Activated CD8-positive, alpha-beta T cell treated with anti-CD3 and anti-CD28 coated beads for 36 hours (primary cell): Measurements from ENCODE around the gene PCDH1. TPM values are rescaled to one million over a fixed set of nuclear protein-coding genes. Genes with fewer than 3 reads are reported as not detected.
"Not testable (repeated sequence)": the region's sequence is repeated elsewhere in the genome, so short reads cannot be mapped to it uniquely, and the experiment has no call there.

Experiments used
- ATAC-seq: fragments of 200-7000 bp; cut with Tn5 transposase; one replicate; pipeline ENCODE4 v1.10.0; 2021; ENCODE audit warnings: mild to moderate bottlenecking, moderate library complexity
- CTCF ChIA-PET: fragments of 350-600 bp; sonication (Branson Sonifier 250); formaldehyde crosslinking; loops from one replicate; lab custom pipeline; 2021; ENCODE audit warnings: antibody characterized with exemption; lab: Charles Lee
- POLR2A ChIA-PET: fragments of 350-600 bp; sonication (Branson Sonifier 250); formaldehyde crosslinking; loops from one replicate; lab custom pipeline; 2021; ENCODE audit warnings: antibody characterized with exemption; lab: Charles Lee
- DNase-seq: peaks from one replicate; pipeline ENCODE4 v3.0.0-alpha.2; 2020
- H3K27ac Mint-ChIP-seq: one replicate; pipeline ENCODE4 v1.8.0; 2021; ENCODE audit warnings: mild to moderate bottlenecking, mixed read lengths
- H3K27me3 Mint-ChIP-seq: one replicate; pipeline ENCODE4 v1.8.0; 2021; ENCODE audit warnings: mixed read lengths
- H3K36me3 Mint-ChIP-seq: one replicate; pipeline ENCODE4 v1.8.0; 2021; ENCODE audit warnings: low read depth, mixed read lengths
- H3K4me1 Mint-ChIP-seq: one replicate; pipeline ENCODE4 v1.8.0; 2021; ENCODE audit warnings: low read depth, mixed read lengths
- H3K4me3 Mint-ChIP-seq: one replicate; pipeline ENCODE4 v1.8.0; 2021; ENCODE audit warnings: mild to moderate bottlenecking, moderate library complexity, mixed read lengths
- H3K9me3 Mint-ChIP-seq: one replicate; pipeline ENCODE4 v1.8.0; 2021; ENCODE audit warnings: mixed read lengths
- CTCF ChIP-seq: fragments of 200-600 bp; IDR thresholded peaks from one replicate; pipeline ENCODE4 v1.8.0; 2022; ENCODE audit warnings: antibody characterized with exemption, mild to moderate bottlenecking
- intact Hi-C: fragments of 100-400 bp; cut with micrococcal nuclease; formaldehyde crosslinking; loops from one replicate; pipeline ENCODE4 v1.10.0; 2022
- total RNA-seq, 2 experiments: library from RNA; stranded (reverse); gene quantifications; one replicate each; pipeline ENCODE4 v1.2.3, GENCODE V29; 2021

PCDH1 gene
- total RNA-seq, 2 experiments from 2014 or later, result 0.87 TPM; not detected in 1

GRCh38 chr5:141821430-141821925 lies 56.7 kb downstream of the PCDH1 start:
- H3K4me1 Mint-ChIP-seq, result no peaks in the 10 kb centered on the region
- TF ChIP-seq CTCF, result no peak
- POLR2A ChIA-PET, result no interaction called here
- peaks cover 1% of the 10 kb centered on the region for H3K27me3 Mint-ChIP-seq
- no peaks in the 10 kb centered on the region for H3K36me3 Mint-ChIP-seq
- DNase-seq (no peak), ATAC-seq (no peak)
- H3K4me3 Mint-ChIP-seq, result no peak overlapping the region
- no peaks in the 10 kb centered on the region for H3K9me3 Mint-ChIP-seq
- CTCF ChIA-PET, result interaction anchor here (0.9 to 4.9 kb wide), 8 partner anchors 10 to 157 kb away, joined by 3 to 30 read pairs (median 6); partner anchors contain the start of gene PCDH1
- H3K27ac Mint-ChIP-seq, result no peak overlapping the region
- intact Hi-C loops, result no loop called here

GRCh38 chr5:141820686-141821085 lies 57.5 kb downstream of the PCDH1 start:
- CTCF ChIA-PET, result interaction anchor here (0.9 to 3.1 kb wide), 3 partner anchors 76 to 140 kb away, joined by 3 to 16 read pairs (median 5); no protein-coding TSS in a partner anchor
- POLR2A ChIA-PET, H3K36me3 Mint-ChIP-seq, H3K4me3 Mint-ChIP-seq, H3K27me3 Mint-ChIP-seq, H3K9me3 Mint-ChIP-seq, intact Hi-C loops, H3K27ac Mint-ChIP-seq, DNase-seq, H3K4me1 Mint-ChIP-seq, ATAC-seq: not testable (repeated sequence)

- ATAC-seq, result no peak
- H3K36me3 Mint-ChIP-seq, result no peaks in the 10 kb centered on the region
- no peak overlapping the region for H3K4me3 Mint-ChIP-seq
- TF ChIP-seq CTCF, result no peak
- no peaks in the 10 kb centered on the region for H3K4me1 Mint-ChIP-seq
- DNase-seq, result no peak
- intact Hi-C loops, result no loop called here
- peaks cover 3% of the 10 kb centered on the region for H3K27me3 Mint-ChIP-seq
- POLR2A ChIA-PET, result no interaction called here
- CTCF ChIA-PET, result interaction anchor here (0.7 to 3.8 kb wide), 4 partner anchors 61 to 1755 kb away, joined by 3 to 16 read pairs (median 8); no protein-coding TSS in a partner anchor
- no peaks in the 10 kb centered on the region for H3K9me3 Mint-ChIP-seq
- no peak overlapping the region for H3K27ac Mint-ChIP-seq
Observed at GRCh38 chr5:141817631-141818030, 60.6 kb downstream of the PCDH1 start.

- POLR2A ChIA-PET, result no interaction called here
- H3K9me3 Mint-ChIP-seq, result no peaks in the 10 kb centered on the region
- H3K27ac Mint-ChIP-seq, result no peak overlapping the region
- intact Hi-C loops, result no loop called here
- ATAC-seq, result no peak
- H3K27me3 Mint-ChIP-seq, result peaks cover 6% of the 10 kb centered on the region
- CTCF ChIA-PET, result interaction anchor here (2.0 to 4.3 kb wide), 4 partner anchors 9 to 152 kb away, joined by 9 to 46 read pairs (median 16); partner anchors contain the start of gene PCDH1
- H3K4me3 Mint-ChIP-seq, result no peak overlapping the region
- no peaks in the 10 kb centered on the region for H3K4me1 Mint-ChIP-seq
- H3K36me3 Mint-ChIP-seq, result no peaks in the 10 kb centered on the region
- TF ChIP-seq CTCF, result no peak
- no peak for DNase-seq
Observed at GRCh38 chr5:141816598-141817399, 61.4 kb downstream of the PCDH1 start.

- CTCF ChIA-PET, result interaction anchor here (1.3 to 4.3 kb wide), 7 partner anchors 10 to 151 kb away, joined by 3 to 46 read pairs (median 13); partner anchors contain the start of gene PCDH1
- Mint-ChIP-seq H3K36me3 (no peaks in the 10 kb centered on the region), H3K9me3 (no peaks in the 10 kb centered on the region), H3K4me1 (no peaks in the 10 kb centered on the region), H3K4me3 (no peak overlapping the region), H3K27me3 (peaks cover 14% of the 10 kb centered on the region), H3K27ac (no peak overlapping the region)
- ATAC-seq (no peak), DNase-seq (no peak)
- POLR2A ChIA-PET, result interaction anchor here (0.6 to 1.3 kb wide), 2 partner anchors 63 to 77 kb away, joined by 3 read pairs; no protein-coding TSS in a partner anchor
- intact Hi-C loops, result no loop called here
- no peak for TF ChIP-seq CTCF
Observed at GRCh38 chr5:141815796-141816180, 62.4 kb downstream of the PCDH1 start.
